Measurements from ENCODE around the gene IQGAP2.
"Not testable (repeated sequence)": the region's sequence is repeated elsewhere in the genome, so short reads cannot be mapped to it uniquely, and the experiment has no call there.

Gene IQGAP2

GRCh38 chr5:76674330-76675066 is 271.4 kb downstream of the IQGAP2 start:
- no peak for DNase-seq

- no peak for DNase-seq
Measured at GRCh38 chr5:76675364-76675763, 272.3 kb downstream of the IQGAP2 start.

GRCh38 chr5:76677849-76678472 is 274.9 kb downstream of the IQGAP2 start:
- DNase-seq: no peak

GRCh38 chr5:76679231-76679630 is 276.1 kb downstream of the IQGAP2 start:
- DNase-seq: no peak

GRCh38 chr5:76680826-76681225 is 277.7 kb downstream of the IQGAP2 start:
- DNase-seq: not testable (repeated sequence)

- no peak for DNase-seq
Measured at GRCh38 chr5:76681287-76681686, 278.2 kb downstream of the IQGAP2 start.

GRCh38 chr5:76682387-76682786 is 279.3 kb downstream of the IQGAP2 start:
- no peak for DNase-seq

- DNase-seq: no peak
Measured at GRCh38 chr5:76683816-76684731, 281.0 kb downstream of the IQGAP2 start.

- DNase-seq: no peak
Measured at GRCh38 chr5:76684756-76685519, 281.9 kb downstream of the IQGAP2 start.

GRCh38 chr5:76685704-76686103 is 282.6 kb downstream of the IQGAP2 start:
- DNase-seq: no peak

GRCh38 chr5:76688212-76688611 is 285.1 kb downstream of the IQGAP2 start:
- DNase-seq: no peak

GRCh38 chr5:76688836-76689235 is 285.8 kb downstream of the IQGAP2 start:
- no peak for DNase-seq

- DNase-seq: no peak
Measured at GRCh38 chr5:76689321-76690036, 286.4 kb downstream of the IQGAP2 start.

- DNase-seq: no peak
Measured at GRCh38 chr5:76690037-76690679, 287.1 kb downstream of the IQGAP2 start.

- no peak for DNase-seq
Measured at GRCh38 chr5:76690704-76691466, 287.8 kb downstream of the IQGAP2 start.

GRCh38 chr5:76691467-76692273 is 288.6 kb downstream of the IQGAP2 start:
- DNase-seq: no peak

- DNase-seq: no peak
Measured at GRCh38 chr5:76692274-76692540, 289.1 kb downstream of the IQGAP2 start.

GRCh38 chr5:76692651-76693050 is 289.6 kb downstream of the IQGAP2 start:
- DNase-seq: no peak

GRCh38 chr5:76693141-76693540 is 290.1 kb downstream of the IQGAP2 start:
- DNase-seq: no peak

- DNase-seq: no peak
Measured at GRCh38 chr5:76694317-76694716, 291.2 kb downstream of the IQGAP2 start.

All from activated gamma-delta T cell treated with Interleukin-2 at 50 U/mL for 16 hours (primary cell).